Osteoblast (primary cell): ENCODE data around the gene MFN1. TPM values are rescaled to one million over a fixed set of nuclear protein-coding genes. Genes with fewer than 3 reads are reported as not detected.

Experiments used
- DNase-seq: peaks from one replicate; pipeline ENCODE4 v3.0.0; 2011; ENCODE audit warnings: low spot score, mixed read lengths; ENCODE audit not compliant: insufficient read length; ENCODE audit errors: missing footprints
- H2AFZ ChIP-seq: 2 replicates; pipeline ENCODE4 v1.6.0; 2011; ENCODE audit warnings: mild to moderate bottlenecking, low read length
- H3K27ac ChIP-seq: 2 replicates; pipeline ENCODE4 v1.5.1; 2011; ENCODE audit warnings: mild to moderate bottlenecking, low read depth, low read length, moderate library complexity
- H3K27me3 ChIP-seq: 2 replicates; pipeline ENCODE4 v1.6.0; 2012; ENCODE audit warnings: mild to moderate bottlenecking, control low read depth, inconsistent platforms, low read length, moderate library complexity; ENCODE audit not compliant: insufficient read depth
- H3K36me3 ChIP-seq: 2 replicates; pipeline ENCODE4 v1.5.1; 2011; ENCODE audit warnings: mild to moderate bottlenecking, low read length, control low read depth, moderate library complexity; ENCODE audit not compliant: insufficient read depth
- H3K4me1 ChIP-seq: 2 replicates; pipeline ENCODE4 v1.5.1; 2011; ENCODE audit warnings: mild to moderate bottlenecking, low read length, control low read depth, moderate library complexity; ENCODE audit not compliant: insufficient read depth
- H3K4me2 ChIP-seq: 2 replicates; pipeline ENCODE4 v1.6.0; 2011; ENCODE audit warnings: mild to moderate bottlenecking, low read length; ENCODE audit not compliant: insufficient read depth
- H3K4me3 ChIP-seq: fragments of 200-600 bp; sonication (generic); 3 replicates; pipeline ENCODE4 v1.5.1; 2012; ENCODE audit warnings: mild to moderate bottlenecking, low read length, inconsistent platforms; ENCODE audit not compliant: insufficient read depth
- H3K79me2 ChIP-seq: 2 replicates; pipeline ENCODE4 v1.6.0; 2012; ENCODE audit warnings: mild to moderate bottlenecking, low read length, control low read depth, inconsistent platforms; ENCODE audit not compliant: insufficient read depth
- H3K9me3 ChIP-seq: 2 replicates; pipeline ENCODE4 v1.5.1; 2011; ENCODE audit warnings: low read depth, low read length, control low read depth
- H4K20me1 ChIP-seq: 2 replicates; pipeline ENCODE4 v1.6.0; 2012; ENCODE audit warnings: mild to moderate bottlenecking, low read length, control low read depth; ENCODE audit not compliant: insufficient read depth
- CTCF ChIP-seq: IDR thresholded peaks from 2 replicates; pipeline ENCODE4 v1.5.1; 2011; ENCODE audit warnings: mild to moderate bottlenecking, low read depth, low read length, moderate library complexity; ENCODE audit errors: extremely low read depth
- total RNA-seq: library from RNA; depleted of rRNA; stranded (reverse); fragments of >200 nt; gene quantifications from 2 replicates; pipeline ENCODE4 v1.2.3, GENCODE V29; 2012

Gene MFN1
- total RNA-seq, 1 donor = 56.8 TPM

GRCh38 chr3:179330438-179330837, 17.1 kb upstream of the MFN1 start:
- H3K4me1 ChIP-seq = no peaks in the 10 kb centered on the region
- no peaks in the 10 kb centered on the region for H4K20me1 ChIP-seq
- H3K27me3 ChIP-seq = no peaks in the 10 kb centered on the region
- no peak overlapping the region for H2AFZ ChIP-seq
- peaks cover 31% of the 10 kb centered on the region for H3K79me2 ChIP-seq
- no peak overlapping the region for H3K4me2 ChIP-seq
- H3K27ac ChIP-seq = no peak overlapping the region
- no peak for TF ChIP-seq CTCF
- no peaks in the 10 kb centered on the region for H3K9me3 ChIP-seq
- H3K4me3 ChIP-seq = no peak overlapping the region
- no peak for DNase-seq
- peaks cover 63% of the 10 kb centered on the region for H3K36me3 ChIP-seq

- Histone ChIP-seq H3K27me3 (no peaks in the 10 kb centered on the region), H3K27ac (no peak overlapping the region), H3K4me3 (no peak overlapping the region), H2AFZ (no peak overlapping the region), H3K4me2 (no peak overlapping the region), H3K4me1 (no peaks in the 10 kb centered on the region), H3K36me3 (peaks cover 76% of the 10 kb centered on the region), H3K9me3 (no peaks in the 10 kb centered on the region), H4K20me1 (no peaks in the 10 kb centered on the region), H3K79me2 (peaks cover 13% of the 10 kb centered on the region)
- DNase-seq = no peak
- no peak for TF ChIP-seq CTCF
Measured at GRCh38 chr3:179332240-179332639, 15.3 kb upstream of the MFN1 start.

GRCh38 chr3:179333084-179333483, 14.4 kb upstream of the MFN1 start:
- no peak for DNase-seq
- H3K4me2 ChIP-seq = no peak overlapping the region
- TF ChIP-seq CTCF = no peak
- no peaks in the 10 kb centered on the region for H3K9me3 ChIP-seq
- peaks cover 76% of the 10 kb centered on the region for H3K36me3 ChIP-seq
- no peaks in the 10 kb centered on the region for H3K27me3 ChIP-seq
- no peaks in the 10 kb centered on the region for H3K4me1 ChIP-seq
- no peak overlapping the region for H3K27ac ChIP-seq
- H3K79me2 ChIP-seq = peaks cover 5% of the 10 kb centered on the region
- H4K20me1 ChIP-seq = no peaks in the 10 kb centered on the region
- no peak overlapping the region for H3K4me3 ChIP-seq
- H2AFZ ChIP-seq = no peak overlapping the region

- TF ChIP-seq CTCF = no peak
- Histone ChIP-seq H3K9me3 (no peaks in the 10 kb centered on the region), H3K36me3 (peaks cover 57% of the 10 kb centered on the region), H4K20me1 (no peaks in the 10 kb centered on the region), H3K4me3 (no peak overlapping the region), H3K27ac (no peak overlapping the region), H3K27me3 (no peaks in the 10 kb centered on the region), H3K4me2 (no peak overlapping the region), H3K4me1 (no peaks in the 10 kb centered on the region), H3K79me2 (peaks cover 4% of the 10 kb centered on the region), H2AFZ (no peak overlapping the region)
- DNase-seq = no peak
Measured at GRCh38 chr3:179336345-179336929, 11.1 kb upstream of the MFN1 start.
